Mucosa of rectum (tissue), 2 donors: Measurements from ENCODE around the gene ELL.

Source experiments
- H3K27ac ChIP-seq, 2 donors: one replicate each; pipeline ENCODE4 v1.7.0; 2013; ENCODE audit warnings: inconsistent platforms in 2 of 2, low read depth in 2 of 2, low read length in 2 of 2
- H3K27me3 ChIP-seq, 2 donors: one replicate each; pipeline ENCODE4 v1.7.0; 2013; ENCODE audit warnings: low read length in 2 of 2; ENCODE audit not compliant: control insufficient read depth in 2 of 2, insufficient read depth in 2 of 2
- H3K36me3 ChIP-seq, 2 donors: one replicate each; pipeline ENCODE4 v1.7.0; 2013; ENCODE audit warnings: low read length in 2 of 2; ENCODE audit not compliant: control insufficient read depth in 2 of 2, insufficient read depth in 2 of 2
- H3K4me1 ChIP-seq, 2 donors: one replicate each; pipeline ENCODE4 v1.7.0; 2013; ENCODE audit warnings: low read length in 2 of 2, mild to moderate bottlenecking in 1 of 2; ENCODE audit not compliant: control insufficient read depth in 2 of 2, insufficient read depth in 2 of 2
- H3K4me3 ChIP-seq, 2 donors: one replicate each; pipeline ENCODE4 v1.7.0; 2013; ENCODE audit warnings: low read length in 2 of 2
- H3K9ac ChIP-seq, 2 donors: one replicate each; pipeline ENCODE4 v1.7.0; 2013; ENCODE audit warnings: low read length in 2 of 2, low read depth in 1 of 2, mild to moderate bottlenecking in 1 of 2
- H3K9me3 ChIP-seq, 2 donors: one replicate each; pipeline ENCODE4 v1.7.0; 2013; ENCODE audit warnings: low read length in 2 of 2; ENCODE audit not compliant: control insufficient read depth in 2 of 2
- donor health status: healthy.
- donor health status: Normal muscosa, but diverticular disease.

Gene ELL

DNA sequence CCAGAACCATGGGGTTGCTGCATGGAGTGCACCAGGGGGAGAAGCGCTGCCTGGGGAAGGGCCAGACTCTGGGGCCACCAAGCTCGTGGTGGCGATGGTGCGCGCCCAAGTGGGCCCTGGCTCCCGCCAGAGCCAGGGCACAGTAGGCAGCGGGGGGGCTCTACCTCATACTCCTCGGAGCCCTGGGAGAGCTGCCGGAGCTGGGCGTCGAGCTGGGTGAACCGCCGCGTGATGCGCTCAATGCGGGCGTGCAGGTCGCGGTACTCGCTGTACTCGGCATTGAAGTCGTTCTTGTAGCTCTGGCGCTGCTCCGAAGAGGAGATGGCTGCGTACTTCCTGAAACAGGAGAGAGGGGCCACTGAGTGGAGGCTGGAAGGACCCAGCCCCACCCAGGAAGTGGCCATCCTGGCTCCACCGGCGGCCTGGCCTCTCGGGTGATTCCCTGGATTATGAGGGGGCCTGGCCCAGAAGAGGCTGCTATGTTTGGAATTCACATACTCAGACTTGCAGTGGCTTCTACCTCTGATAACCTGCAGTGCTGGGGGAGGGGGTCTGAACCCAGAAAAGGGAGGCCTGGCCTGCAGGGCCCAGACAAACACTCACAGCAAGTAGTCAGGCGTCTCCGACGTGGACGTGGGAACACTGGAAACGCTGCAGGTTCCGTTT is 75.6 kb downstream of the ELL start:
- H3K27me3 ChIP-seq = no peaks in the 10 kb centered on the region
- peaks cover 8 to 9% of the 10 kb centered on the region in 2 donors for H3K4me1 ChIP-seq
- peaks cover 37 to 66% of the 10 kb centered on the region in 2 donors for H3K36me3 ChIP-seq

DNA sequence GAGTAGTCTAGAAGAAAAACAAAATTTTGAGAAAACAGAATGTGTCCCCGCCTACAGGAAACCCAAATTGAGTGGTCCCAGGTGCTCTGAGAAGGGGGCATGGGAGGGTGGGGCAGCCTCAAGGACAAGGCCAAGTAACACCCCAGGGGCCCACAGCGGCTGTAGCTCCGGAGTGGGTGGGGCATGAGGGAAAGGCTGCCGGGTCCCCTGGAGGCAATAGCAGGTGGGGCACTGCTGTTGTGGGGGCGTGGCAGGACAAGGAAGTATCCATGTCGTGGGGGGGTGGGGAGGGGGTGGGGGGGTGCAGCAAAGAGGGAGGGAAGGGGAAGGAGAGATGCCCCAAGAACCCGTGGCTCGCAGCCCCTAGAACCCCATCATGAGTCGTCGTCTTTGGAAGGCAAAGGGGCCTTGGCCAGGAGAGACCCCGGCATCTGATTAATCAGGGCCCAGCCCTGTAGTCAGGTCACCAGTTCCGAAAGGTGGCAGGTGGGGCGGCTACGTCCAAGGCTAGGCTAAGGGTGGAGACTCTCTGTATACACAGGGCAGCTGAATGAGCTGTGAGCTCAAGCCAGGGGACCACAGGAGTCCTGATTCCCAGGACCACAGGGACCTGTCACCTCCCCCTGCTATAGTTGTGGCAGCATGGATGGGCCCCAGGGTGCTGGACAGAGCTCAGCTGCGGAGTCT is 76.5 kb downstream of the ELL start:
- H3K4me1 ChIP-seq = peaks cover 8 to 9% of the 10 kb centered on the region in 2 donors

More for the DNA sequence above, 75.6 kb downstream of the ELL start:
- no peak overlapping the region for H3K4me3 ChIP-seq
- no peak overlapping the region for H3K9ac ChIP-seq
- no peaks in the 10 kb centered on the region for H3K9me3 ChIP-seq
- H3K27ac ChIP-seq = no peak overlapping the region

DNA sequence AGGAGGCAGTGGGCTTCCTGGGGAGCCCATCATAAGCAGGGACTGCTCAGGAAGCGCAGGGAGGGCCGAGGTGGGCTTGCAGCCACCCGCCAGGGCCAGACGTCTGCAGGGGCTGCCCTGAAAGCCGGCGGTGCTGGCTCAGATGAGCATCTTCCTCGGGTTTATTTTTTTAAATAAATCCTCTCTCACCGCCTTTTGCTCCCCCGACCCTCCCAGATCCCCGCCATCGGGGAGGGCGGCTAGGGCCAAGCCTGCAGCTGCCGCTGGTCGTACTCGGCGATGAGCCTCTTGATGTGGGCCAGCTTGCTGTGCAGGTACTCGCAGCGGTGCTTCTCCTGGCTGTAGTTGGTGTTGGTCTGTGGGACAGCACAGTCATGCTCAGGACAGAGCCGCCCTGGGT is 77.4 kb downstream of the ELL start:
- Histone ChIP-seq H3K4me3 (no peak overlapping the region), H3K4me1 (peaks cover 8 to 9% of the 10 kb centered on the region in 2 donors), H3K9me3 (no peaks in the 10 kb centered on the region), H3K27me3 (no peaks in the 10 kb centered on the region), H3K9ac (no peak overlapping the region), H3K36me3 (peaks cover 25 to 53% of the 10 kb centered on the region in 2 donors), H3K27ac (no peak overlapping the region)

More for the DNA sequence above, 76.5 kb downstream of the ELL start:
- no peak overlapping the region for H3K4me3 ChIP-seq
- peaks cover 32 to 62% of the 10 kb centered on the region in 2 donors for H3K36me3 ChIP-seq
- no peak overlapping the region for H3K27ac ChIP-seq
- H3K9ac ChIP-seq = no peak overlapping the region
- no peaks in the 10 kb centered on the region for H3K9me3 ChIP-seq
- H3K27me3 ChIP-seq = no peaks in the 10 kb centered on the region

DNA sequence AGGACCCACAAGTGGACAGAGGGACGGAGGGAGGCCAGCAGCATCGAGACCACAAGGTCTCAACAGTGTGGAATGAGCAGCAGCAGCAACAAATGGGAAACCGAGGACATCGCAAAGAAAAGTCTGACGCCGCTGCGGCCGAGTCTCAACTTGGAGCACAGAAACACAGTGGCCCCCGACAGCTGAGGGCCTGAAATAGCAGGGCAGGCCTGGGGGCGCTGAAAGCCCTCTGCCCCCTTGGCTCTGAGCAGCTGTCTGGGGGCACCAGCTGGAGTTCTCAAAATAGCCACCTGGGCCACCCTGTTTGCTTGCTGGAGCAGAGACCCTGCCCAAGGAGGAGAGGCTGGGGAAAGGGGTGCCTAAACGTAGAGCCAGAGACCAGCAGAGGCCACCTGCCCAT is 78.0 kb downstream of the ELL start:
- no peak overlapping the region for H3K27ac ChIP-seq
- H3K4me3 ChIP-seq = no peak overlapping the region
- no peak overlapping the region for H3K9ac ChIP-seq
- no peaks in the 10 kb centered on the region for H3K9me3 ChIP-seq
- peaks cover 19 to 46% of the 10 kb centered on the region in 2 donors for H3K36me3 ChIP-seq
- H3K27me3 ChIP-seq = no peaks in the 10 kb centered on the region
- peaks cover 8 to 9% of the 10 kb centered on the region in 2 donors for H3K4me1 ChIP-seq

DNA sequence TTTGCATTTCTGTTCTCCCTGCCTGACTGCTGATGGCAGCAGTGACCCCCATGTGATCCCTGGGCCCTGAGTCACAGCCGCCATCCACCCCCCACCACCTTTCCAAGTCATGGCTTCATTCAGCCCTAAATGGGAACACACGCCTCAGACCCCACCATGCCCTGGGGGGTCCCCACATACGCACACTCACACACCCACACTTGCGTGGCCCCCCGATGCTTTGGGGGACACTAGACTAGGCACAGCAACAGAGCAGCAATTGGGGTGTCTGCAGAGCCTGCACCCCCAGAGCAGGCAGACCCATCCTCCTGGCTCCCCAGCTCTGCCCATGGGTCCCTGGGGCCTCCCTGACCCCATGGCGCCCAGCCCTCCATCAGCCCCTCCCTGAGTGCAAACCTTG is 78.5 kb downstream of the ELL start:
- Histone ChIP-seq H3K9ac (no peak overlapping the region), H3K27ac (no peak overlapping the region), H3K4me1 (peaks cover 10 to 11% of the 10 kb centered on the region in 2 donors), H3K27me3 (no peaks in the 10 kb centered on the region), H3K36me3 (peaks cover 16 to 42% of the 10 kb centered on the region in 2 donors), H3K4me3 (no peak overlapping the region), H3K9me3 (no peaks in the 10 kb centered on the region)

DNA sequence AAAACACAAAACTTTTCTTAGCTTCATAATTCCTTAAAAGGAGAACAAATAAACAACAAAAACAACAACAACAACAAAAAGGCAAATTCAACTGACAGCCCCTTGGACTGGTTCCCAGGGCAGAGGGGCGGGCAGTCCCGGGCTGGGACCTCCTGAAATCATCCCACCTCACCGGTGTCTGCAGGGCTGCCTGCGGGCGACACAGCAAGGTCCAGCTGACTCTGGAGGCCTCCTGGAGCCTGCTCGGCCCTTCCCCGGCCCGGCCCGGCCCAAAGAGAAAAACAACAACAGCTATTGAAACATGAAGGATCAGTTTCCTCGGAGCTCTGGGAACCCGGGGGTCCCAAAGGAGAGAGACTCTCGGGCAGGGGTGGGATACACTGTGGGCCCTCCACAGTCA is 78.9 kb downstream of the ELL start:
- H3K4me1 ChIP-seq = peaks cover 12 to 14% of the 10 kb centered on the region in 2 donors
- peaks cover 16 to 39% of the 10 kb centered on the region in 2 donors for H3K36me3 ChIP-seq
- no peaks in the 10 kb centered on the region for H3K9me3 ChIP-seq
- no peak overlapping the region for H3K9ac ChIP-seq
- H3K27ac ChIP-seq = no peak overlapping the region
- no peaks in the 10 kb centered on the region for H3K27me3 ChIP-seq
- H3K4me3 ChIP-seq = no peak overlapping the region

DNA sequence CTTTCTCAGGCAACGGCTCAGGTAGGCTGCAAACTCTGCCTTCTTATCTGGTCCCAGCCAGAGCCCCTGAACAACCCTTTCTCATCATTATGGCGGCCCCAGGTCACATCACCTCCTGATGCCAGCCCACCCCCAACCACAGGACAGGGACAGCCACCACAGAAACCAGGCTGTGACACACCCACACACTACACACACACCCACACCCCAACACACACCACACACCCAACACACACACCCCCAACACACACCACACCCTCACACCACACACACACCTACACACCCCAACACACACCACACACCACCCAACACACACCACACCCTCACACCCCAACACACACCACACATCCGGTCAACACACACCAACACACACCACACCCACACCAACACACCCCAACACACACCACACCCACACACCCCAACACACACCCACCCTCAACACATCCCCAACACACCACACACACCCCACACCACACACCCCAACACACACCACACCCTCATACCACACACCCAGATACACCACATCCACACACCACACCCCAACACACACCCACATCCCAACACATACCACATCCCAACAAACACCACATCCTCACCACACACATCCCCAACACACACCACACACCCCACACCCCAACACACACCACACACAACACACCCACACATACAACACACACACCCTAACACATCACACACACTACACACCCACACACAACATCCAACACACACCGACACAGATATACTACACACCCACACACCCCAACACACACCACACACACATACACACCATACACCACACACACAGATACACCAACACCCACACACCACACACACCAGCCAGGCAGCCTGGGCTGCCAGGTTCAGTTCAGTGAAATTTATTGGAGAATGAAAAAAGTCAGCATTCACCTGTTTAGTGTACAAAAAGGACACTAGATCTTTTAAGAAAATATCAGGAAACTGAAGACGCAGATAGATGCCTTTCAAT is 79.8 kb downstream of the ELL start:
- H3K9me3 ChIP-seq = no peaks in the 10 kb centered on the region
- H3K9ac ChIP-seq = no peak overlapping the region
- H3K4me3 ChIP-seq = no peak overlapping the region
- H3K27me3 ChIP-seq = no peaks in the 10 kb centered on the region
- H3K36me3 ChIP-seq = peaks cover 16 to 36% of the 10 kb centered on the region in 2 donors
- H3K27ac ChIP-seq = peak overlapping the region in 1 of 2 donors; percentile 6
- peaks cover 14 to 18% of the 10 kb centered on the region in 2 donors for H3K4me1 ChIP-seq

DNA sequence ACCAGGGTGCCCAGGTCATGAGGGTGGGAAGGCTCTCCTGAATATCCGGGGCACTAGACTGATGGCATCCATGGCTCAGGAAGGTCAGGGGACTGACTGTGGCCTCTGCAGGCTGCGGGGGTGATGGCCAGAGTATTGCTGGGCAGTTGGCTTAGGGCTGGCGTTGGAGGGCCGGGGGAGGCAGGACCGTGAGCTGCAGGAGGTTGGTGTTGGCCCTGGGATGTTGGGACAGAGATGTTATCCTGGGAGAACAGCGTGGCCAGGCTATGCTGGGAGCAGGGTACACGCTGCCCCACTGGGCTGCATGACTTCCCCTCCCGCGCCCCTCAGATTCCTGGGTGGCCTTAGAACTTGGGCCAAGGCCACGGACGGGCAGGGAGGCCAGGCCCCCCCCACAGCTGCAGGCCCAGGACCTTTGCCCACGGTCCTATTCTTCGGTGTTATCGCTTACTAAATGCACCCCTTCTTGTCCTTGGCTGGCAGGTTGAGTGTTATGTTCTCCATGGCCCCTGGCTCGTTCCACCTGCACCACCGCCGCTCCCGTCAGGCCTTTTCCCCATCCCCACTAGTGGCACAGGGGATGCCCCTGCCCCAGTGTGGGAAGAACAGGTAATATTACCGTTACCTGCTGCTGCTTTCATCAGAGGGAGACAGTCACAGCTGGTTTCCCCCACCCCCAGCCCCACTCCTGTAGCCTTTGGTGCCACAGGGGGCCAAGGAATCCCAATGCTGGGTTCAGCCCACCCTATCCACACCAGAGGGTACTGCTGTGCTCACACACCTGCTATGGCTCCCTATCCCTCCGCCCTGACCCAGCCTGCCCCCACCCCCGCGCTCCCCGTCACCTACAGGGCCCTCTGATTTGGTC is 80.7 kb downstream of the ELL start:
- Histone ChIP-seq H3K27me3 (no peaks in the 10 kb centered on the region), H3K9ac (no peak overlapping the region), H3K27ac (no peak overlapping the region), H3K4me1 (peaks cover 17 to 23% of the 10 kb centered on the region in 2 donors), H3K4me3 (no peak overlapping the region), H3K36me3 (peaks cover 11 to 27% of the 10 kb centered on the region in 2 donors), H3K9me3 (no peaks in the 10 kb centered on the region)

DNA sequence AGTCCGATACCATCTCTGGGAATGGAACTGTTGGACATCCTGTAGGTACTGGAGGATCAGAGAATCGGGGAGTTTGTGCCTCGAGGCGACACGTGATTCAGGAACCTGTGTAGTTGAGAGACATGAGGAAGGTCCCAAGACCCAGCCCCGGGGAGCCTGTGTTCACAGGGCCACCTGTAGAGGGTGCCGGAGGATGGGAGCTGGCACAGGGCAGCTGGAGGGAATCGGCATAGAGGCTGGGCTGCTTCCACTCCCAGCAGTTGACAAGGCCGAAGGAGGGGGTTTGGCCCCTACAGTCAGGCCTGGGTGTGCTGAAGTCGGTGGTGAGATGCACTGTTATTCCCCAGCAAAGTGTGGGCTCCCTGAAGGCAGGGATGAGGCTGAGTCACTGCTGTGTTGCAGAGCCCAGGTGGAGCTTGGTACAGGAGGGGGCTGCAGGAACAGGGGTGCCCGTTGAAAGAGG is 81.4 kb downstream of the ELL start:
- Histone ChIP-seq H3K4me3 (no peak overlapping the region), H3K4me1 (peaks cover 11 to 16% of the 10 kb centered on the region in 2 donors), H3K27ac (no peak overlapping the region), H3K9ac (no peak overlapping the region), H3K27me3 (no peaks in the 10 kb centered on the region), H3K36me3 (peaks cover 11 to 21% of the 10 kb centered on the region in 2 donors), H3K9me3 (no peaks in the 10 kb centered on the region)
